ENCODE data around the gene GPX4.

GPX4 gene

DNA sequence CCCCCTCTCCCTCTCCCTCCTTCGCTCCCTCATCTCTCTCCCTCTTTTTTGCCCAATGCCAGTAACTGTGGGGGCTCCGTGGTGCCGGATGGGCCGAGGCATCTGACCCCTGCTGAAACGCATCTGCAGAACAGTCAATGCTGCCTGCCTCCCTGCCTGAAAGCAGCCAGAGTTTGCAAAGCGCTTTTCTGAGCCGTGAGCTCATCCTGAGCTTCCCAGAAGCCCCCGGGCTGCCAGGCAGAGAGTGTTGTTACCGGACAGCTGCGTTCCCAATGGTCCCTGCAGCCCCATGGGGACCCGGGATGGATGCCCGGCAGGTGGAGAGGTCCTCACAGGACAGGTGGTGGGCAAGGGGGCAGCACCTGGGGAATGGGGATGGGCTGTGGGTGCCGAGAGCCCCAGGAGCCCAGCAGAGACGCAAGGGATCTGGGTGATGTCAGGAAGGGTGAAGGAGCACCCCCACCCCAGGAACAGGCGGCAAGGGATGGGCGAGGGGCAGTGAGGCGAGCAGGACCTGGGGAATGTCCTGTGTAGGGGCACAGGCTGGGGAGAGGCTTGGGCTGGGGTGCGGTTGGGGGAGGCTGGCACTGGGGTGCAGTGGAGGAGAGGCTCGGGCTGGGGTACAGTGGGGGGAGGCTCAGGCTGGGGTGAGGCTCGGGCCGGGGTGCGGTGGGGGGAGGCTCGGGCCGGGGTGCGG, 33.0 kb downstream of the GPX4 start:
- Histone ChIP-seq H3K27me3 (no peaks in the 10 kb centered on the region), H3K4me3 (ENCODE audit: low read depth, low read length) (no peak overlapping the region), H3K4me1 (no peaks in the 10 kb centered on the region; the same call in 1 of the 2 replicates), H3K9me3 (no peaks in the 10 kb centered on the region), H3K36me3 (peaks cover 3% of the 10 kb centered on the region; the same call in 1 of the 2 replicates)
- no peak for DNase-seq
- TF ChIP-seq, protein P1, sequence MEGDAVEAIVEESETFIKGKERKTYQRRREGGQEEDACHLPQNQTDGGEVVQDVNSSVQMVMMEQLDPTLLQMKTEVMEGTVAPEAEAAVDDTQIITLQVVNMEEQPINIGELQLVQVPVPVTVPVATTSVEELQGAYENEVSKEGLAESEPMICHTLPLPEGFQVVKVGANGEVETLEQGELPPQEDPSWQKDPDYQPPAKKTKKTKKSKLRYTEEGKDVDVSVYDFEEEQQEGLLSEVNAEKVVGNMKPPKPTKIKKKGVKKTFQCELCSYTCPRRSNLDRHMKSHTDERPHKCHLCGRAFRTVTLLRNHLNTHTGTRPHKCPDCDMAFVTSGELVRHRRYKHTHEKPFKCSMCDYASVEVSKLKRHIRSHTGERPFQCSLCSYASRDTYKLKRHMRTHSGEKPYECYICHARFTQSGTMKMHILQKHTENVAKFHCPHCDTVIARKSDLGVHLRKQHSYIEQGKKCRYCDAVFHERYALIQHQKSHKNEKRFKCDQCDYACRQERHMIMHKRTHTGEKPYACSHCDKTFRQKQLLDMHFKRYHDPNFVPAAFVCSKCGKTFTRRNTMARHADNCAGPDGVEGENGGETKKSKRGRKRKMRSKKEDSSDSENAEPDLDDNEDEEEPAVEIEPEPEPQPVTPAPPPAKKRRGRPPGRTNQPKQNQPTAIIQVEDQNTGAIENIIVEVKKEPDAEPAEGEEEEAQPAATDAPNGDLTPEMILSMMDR (IDR thresholded peaks at IDR 0.05; ENCODE audit: low read depth, low read length), result no peak

DNA sequence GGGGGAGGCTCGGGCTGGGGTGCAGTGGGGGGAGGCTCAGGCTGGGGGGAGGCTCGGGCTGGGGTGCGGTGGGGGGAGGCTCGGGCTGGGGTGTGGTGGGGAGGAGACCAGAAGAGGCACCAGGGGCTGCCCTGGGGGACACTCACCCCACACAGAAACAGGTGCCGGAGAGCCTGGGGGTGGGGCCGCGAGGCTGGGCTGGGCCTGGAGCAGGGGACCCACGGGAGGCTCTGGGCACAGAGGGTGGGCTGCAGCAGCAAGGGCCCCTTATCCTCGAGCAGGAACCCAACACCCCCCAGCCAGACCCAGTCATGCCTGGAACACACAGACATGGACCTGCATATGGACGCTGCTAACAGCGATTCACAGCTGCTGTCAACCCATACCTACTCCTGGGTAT, 34.3 kb downstream of the GPX4 start:
- no peaks in the 10 kb centered on the region for H3K27me3 ChIP-seq
- DNase-seq, result no peak
- H3K4me1 ChIP-seq, result no peaks in the 10 kb centered on the region
- H3K4me3 ChIP-seq (ENCODE audit: low read depth, low read length), result no peak overlapping the region
- H3K9me3 ChIP-seq, result no peaks in the 10 kb centered on the region
- peaks cover 7% of the 10 kb centered on the region for H3K36me3 ChIP-seq
- TF ChIP-seq, protein P1 (IDR thresholded peaks at IDR 0.05; ENCODE audit: low read depth, low read length), result no peak

DNA sequence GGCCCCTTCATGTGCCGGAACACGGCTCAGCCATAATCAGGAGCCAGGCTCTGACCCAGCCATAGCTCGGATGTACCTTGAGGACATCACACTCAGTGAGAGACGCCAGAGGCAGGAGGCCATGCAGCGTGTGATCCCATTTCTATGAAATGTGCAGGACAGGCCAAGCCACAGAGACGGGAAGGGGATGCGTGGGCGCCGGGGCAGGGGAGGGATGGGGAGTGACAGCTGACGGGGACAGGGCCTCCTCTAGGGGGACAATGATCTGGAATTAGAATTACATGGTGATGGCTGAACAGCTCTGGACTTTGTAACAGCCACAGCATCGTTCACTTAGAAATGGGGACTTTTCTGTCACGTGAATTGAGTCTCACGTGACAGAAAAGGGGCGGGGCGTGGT, 35.3 kb downstream of the GPX4 start:
- no peak for DNase-seq
- no peaks in the 10 kb centered on the region for H3K9me3 ChIP-seq

DNA sequence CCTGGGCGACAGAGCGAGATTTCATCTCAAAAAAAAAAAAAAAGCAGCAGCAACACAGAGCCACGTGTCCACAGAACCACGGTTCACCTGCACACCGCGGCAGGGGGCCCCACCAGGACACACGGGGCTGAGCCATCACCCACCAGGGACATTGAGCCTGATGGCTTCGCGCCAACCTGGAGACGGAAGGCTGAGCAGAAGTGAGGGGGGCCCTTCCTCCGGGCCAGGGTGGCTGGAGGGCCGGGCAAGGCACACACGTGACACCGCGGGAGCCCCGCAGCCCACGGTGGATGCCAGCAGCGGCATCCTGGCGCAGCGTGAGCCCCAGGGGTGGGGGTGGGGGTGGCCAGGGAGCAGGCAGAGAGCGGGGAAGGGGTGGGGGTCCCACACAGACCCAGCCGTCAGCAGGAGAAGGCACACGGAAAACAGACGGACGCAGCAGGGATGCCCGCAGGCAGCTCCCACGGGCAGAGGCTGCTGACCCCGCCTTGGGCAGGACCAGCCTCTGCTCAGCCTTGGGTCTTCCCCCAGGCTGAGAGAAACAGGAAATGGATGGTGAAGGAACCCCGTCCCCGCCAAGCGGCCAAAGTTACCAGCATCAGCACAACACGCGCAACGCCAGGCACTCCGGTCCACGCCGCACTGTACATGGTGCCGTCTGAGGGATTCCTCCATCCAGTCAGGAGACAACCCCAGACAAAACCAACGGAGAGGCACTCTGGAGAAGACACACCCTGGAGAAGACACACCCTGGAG, 36.7 kb downstream of the GPX4 start:
- no peaks in the 10 kb centered on the region for H3K9me3 ChIP-seq
- H3K36me3 ChIP-seq, result peaks cover 17% of the 10 kb centered on the region
- no peaks in the 10 kb centered on the region for H3K27me3 ChIP-seq
- no peak for DNase-seq
- TF ChIP-seq, protein P1 (IDR thresholded peaks at IDR 0.05; ENCODE audit: low read depth, low read length), result no peak
- no peaks in the 10 kb centered on the region for H3K4me1 ChIP-seq
- H3K4me3 ChIP-seq (ENCODE audit: low read depth, low read length), result no peak overlapping the region

More for the DNA sequence above, 35.3 kb downstream of the GPX4 start:
- no peaks in the 10 kb centered on the region for H3K4me1 ChIP-seq
- TF ChIP-seq, protein P1 (IDR thresholded peaks at IDR 0.05; ENCODE audit: low read depth, low read length), result no peak
- H3K36me3 ChIP-seq, result peaks cover 17% of the 10 kb centered on the region
- H3K27me3 ChIP-seq, result no peaks in the 10 kb centered on the region
- H3K4me3 ChIP-seq (ENCODE audit: low read depth, low read length), result no peak overlapping the region

DNA sequence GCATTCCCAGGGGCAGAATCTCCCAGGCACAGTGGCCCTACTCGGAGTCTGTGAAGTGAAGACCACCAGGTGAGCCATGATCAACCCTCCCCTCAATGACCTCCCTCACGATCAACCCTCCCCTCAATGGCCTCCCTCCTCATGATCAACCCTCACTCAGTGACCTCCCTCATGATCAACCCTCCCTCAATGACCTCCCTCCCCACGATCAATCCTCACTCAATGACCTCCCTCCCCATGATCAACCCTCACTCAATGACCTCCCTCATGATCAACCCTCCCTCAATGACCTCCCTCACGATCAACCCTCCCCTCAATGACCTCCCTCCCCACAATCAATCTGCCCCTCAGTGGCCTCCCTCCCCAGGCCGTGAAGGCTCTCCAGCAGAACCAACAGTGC, 38.1 kb downstream of the GPX4 start:
- no peak for DNase-seq
- no peaks in the 10 kb centered on the region for H3K9me3 ChIP-seq
- no peak overlapping the region for H3K4me3 ChIP-seq (ENCODE audit: low read depth, low read length)
- no peaks in the 10 kb centered on the region for H3K27me3 ChIP-seq
- H3K4me1 ChIP-seq, result no peaks in the 10 kb centered on the region
- H3K36me3 ChIP-seq, result peaks cover 14% of the 10 kb centered on the region
- TF ChIP-seq, protein P1 (IDR thresholded peaks at IDR 0.05; ENCODE audit: low read depth, low read length), result no peak
